ENCODE results near the gene MX2. TPM values are rescaled to one million over a fixed set of nuclear protein-coding genes. Genes with fewer than 3 reads are reported as not detected.

MX2 gene
- total RNA-seq, 1 donor from 2014 or later: 5.0 TPM

DNA sequence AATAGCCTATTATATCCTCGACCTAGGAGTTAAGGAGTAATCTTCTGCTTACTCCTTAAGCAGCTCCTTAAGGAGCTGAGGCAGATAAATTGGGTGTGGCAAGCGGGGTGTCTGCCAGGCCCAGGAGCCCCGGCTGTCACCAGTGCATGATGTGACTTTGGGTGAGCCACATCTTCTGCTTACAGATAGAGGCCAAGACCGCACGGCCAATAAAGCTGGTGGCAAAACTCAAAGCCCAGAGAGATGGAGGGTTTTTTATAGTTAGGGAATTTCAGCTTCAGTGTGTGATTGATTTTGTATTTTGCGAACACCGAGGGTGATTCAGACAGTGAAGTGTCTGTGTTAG is 9.8 kb downstream of the MX2 start:
- peak; percentile 59 for DNase-seq (ENCODE audit: low spot score)
- intact Hi-C loops (cut with DNase I): no loop called here

DNA sequence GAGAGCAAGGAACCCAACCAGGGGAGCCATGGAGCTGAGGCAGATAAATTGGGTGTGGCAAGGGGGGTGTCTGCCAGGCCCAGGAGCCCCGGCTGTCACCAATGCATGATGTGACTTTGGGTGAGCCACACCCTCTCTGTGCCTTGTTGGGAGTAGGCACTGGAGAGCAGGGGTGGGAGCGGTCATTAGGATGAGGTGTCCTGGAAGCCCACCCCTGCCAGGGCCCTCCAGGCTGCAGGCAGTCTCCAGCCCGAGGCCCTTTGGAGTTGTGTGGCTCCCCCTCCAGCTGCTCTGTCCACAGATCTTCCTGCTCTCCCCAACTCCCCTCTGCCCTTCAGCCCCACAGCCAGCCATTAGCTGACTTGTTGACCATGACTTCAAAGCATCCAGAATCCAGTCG is 11.4 kb downstream of the MX2 start:
- no peak for DNase-seq (ENCODE audit: low spot score)
- intact Hi-C loops (cut with DNase I): no loop called here

DNA sequence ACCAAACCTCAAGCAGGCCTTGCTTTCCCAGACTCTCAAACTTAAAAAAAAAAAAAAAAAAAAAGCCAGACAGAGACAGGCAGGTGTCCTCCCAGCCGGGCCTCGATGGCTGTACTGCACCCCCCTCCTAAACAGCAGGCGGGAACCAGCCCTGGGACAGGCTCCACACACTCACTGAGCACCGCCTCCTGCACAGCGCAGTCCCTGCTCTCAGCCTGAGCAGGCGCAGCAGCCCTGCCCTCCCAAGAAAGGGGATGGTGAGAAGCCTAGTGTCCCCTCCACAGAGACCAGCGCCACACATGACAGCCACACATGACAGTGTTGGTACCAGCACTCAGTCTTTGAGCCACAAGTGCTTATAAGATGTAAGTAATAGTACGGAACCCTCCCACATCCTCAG is 11.9 kb downstream of the MX2 start:
- intact Hi-C loops (cut with DNase I): no loop called here
- no peak for DNase-seq (ENCODE audit: low spot score)

DNA sequence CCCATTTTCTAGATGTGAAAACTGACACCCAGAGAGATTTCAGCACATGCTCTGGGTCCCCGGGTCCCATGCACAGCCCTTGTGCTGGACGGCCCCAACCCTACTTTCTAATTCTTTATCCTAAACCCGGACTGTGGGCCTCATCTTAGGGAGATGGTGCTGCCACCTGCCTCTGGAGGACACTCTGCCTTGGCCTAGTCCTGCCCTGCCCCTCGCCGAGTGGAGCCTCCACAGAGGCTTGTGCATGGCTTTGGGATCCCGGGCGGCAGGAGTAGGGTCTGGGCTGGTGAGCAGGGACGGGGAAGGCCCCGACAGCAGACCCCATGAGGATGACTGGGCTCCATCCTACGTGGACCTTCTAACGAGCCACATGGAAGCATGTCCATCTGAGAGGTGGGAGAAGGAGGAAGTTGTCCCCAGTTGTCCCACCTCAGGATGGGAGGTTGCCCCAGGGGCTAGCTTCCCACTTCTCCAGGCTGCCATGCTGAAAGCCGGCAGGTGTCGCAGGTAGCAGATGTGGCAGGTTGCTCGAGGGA is 12.4 kb downstream of the MX2 start:
- intact Hi-C loops (cut with DNase I): no loop called here
- no peak for DNase-seq (ENCODE audit: low spot score)

DNA sequence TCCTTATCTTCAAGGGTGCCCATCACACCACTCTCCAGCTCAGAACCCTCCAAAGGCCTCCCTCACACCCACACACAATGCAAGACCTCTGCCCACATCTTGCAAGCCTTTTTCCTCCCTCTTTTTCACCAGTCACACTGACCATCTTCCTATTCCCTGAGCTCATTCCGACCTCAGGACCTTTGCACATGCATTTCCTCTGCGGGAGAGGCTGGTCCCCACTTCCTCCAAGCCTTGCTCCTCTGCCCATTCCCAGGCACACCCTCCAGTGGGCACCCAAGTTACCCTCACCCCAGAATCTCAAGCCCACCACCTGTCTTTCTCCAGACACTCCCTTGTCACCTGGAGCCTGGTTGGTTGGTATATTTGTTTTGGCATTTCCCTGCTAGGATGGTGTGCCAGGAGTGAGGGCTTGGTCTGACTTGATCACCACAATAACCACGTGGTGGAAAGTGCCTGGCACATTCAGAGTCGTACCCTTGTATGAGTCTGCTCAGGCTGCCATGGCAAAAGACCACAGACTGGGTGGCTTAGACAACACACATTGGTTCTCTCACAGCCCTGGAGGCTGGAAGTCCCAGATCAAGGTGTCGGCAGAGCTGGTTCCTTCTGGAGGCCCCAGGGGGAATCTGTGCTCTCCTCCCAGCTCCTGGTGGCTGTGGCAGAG is 13.2 kb downstream of the MX2 start:
- intact Hi-C loops (cut with DNase I): no loop called here
- no peak for DNase-seq (ENCODE audit: low spot score)

DNA sequence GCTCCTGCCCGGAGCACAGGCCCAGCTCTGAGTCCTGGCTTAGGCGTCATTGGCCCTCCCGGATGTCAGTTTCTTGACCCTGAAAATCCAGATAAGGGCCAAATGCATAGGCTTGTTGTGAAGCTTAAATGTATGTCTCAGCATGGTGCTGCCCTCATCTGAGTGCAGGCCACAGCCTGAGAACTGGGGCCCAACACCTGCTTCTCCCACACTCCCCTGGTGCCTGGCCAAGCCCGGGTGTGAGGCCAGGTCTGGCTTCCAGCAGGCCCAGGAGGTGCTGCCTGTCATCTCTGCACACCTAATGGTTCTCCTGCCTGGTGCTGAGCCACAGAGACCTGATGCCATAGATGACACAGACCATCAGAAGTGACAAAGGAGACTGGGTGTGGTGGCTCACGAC is 14.0 kb downstream of the MX2 start:
- intact Hi-C loops (cut with DNase I): no loop called here
- no peak for DNase-seq (ENCODE audit: low spot score)

DNA sequence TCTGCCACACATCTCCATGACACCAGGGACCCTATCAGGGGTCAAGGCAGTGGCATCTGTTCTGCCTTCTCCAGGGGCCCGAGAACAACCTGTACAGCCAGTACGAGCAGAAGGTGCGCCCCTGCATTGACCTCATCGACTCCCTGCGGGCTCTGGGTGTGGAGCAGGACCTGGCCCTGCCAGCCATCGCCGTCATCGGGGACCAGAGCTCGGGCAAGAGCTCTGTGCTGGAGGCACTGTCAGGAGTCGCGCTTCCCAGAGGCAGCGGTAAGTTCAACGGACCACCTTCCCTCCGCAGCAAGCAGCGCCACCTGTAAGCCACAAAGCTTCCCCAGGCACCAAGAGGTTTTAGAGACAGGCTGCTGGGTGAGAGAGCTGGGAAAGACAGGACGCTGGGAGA is 15.9 kb downstream of the MX2 start:
- intact Hi-C loops (cut with DNase I): no loop called here
- no peak for DNase-seq (ENCODE audit: low spot score)

DNA sequence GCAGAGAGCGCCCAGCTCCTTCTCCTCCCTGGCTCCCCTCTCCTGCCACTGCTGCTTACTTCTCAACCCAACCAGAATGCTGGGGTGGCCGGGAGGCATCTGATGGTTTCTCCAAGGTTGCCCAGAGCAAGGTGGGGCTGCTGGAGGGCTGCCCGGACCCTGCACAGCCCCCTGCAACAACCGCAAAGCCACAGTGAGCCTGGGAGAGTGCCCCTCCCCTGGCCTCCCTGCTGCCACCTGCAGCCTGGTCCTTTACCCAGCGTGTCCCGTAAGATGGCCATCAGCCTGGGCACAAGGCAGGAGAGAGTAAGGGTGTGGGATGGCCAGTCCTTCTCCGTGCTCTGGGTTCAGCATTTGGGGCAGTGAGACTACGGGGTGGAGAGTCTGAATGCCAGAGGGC is 17.0 kb downstream of the MX2 start:
- intact Hi-C loops (cut with DNase I): no loop called here
- DNase-seq (ENCODE audit: low spot score): no peak

DNA sequence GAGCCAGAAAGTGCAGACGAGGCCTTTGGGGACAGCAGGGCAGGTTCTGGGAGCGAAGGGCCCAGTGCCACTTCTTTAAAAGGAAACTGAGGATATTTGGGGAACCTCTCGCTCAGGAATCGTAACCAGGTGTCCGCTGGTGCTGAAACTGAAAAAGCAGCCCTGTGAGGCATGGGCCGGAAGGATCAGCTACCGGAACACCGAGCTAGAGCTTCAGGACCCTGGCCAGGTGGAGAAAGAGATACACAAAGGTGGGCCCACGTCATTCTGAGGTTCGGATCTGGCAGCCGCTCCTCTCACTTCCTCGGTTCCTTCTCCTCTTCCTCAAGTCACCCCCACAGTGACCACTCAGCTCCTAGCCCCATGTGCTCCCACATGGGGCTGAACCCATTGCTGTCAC is 18.1 kb downstream of the MX2 start:
- intact Hi-C loops (cut with DNase I): no loop called here
- no peak for DNase-seq (ENCODE audit: low spot score)

DNA sequence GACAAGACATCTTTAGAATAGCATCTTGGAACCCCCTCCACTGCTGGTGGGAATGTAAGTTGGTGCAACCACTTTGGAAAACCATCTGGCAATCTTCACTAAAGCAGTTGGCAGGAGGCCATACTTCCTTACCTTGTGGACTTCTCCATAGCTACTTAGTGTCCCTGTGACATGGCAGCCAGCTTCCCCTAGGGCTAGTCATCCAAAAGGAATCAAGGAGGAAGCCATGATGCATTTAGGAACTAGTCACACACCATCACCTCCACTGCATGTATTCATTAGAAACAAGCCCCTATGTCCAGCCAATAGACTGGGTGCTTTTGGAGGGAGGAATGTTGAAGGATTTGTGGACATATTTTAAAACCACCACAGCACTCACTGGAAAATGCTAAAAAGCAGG is 19.9 kb downstream of the MX2 start:
- DNase-seq (ENCODE audit: low spot score): no peak
- intact Hi-C loops (cut with DNase I): no loop called here

DNA sequence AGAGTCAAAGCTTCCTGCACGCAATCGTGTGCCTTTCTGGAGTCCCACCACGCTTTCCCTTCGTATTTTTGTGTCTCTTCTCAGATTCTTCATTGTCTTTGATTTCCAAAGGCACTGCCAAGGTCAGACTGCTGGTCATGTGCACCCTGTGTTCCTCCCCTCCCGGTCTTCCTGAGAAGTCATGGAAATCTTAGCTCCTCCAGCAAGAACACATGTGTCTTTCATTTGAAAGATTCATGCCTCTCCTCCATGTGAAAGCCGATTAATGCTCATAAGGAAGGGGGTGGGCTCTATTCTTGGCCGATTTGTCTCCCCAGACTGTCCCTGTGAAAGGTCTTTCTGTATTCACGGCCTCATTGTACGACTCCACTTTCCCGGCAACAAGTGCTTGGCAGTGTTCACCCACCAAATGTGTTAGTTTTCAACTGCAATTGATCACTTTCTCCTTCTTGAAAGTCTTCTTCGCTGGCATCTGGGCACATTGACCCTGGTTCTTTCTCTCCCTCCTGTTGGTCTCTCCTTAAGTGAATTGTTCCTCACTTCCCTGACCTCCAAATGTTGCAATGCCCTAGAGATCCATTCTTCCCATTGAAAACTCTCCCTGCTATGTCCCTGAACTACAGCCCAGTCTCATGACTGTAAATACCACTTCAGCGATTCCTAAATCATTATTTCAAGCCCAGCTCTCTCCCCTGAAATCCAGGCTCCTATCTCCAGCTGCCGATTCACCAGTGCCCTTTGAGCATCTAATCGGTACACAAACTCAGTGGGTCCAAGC is 25.4 kb downstream of the MX2 start:
- no peak for DNase-seq (ENCODE audit: low spot score)
- intact Hi-C loops (cut with DNase I): no loop called here

DNA sequence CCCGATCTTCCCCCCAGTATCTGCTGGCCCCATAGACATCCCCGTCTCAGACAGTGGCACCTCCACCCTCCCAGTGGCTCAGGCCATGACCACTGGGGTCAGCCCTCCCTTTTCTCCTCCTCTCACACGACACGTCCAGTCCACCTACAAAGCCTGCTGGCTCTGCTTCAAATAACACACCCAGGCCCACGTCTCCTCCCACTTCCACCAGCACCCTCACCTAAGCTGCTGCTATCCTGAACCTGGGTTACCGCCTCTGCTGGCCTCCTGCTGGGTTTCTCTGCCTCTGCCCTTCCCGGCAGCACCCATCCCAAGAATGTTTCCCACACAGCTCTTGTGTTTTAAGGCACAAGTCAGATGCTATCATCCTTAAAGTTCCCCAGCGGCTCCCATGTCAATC is 26.0 kb downstream of the MX2 start:
- intact Hi-C loops (cut with DNase I): no loop called here
- no peak for DNase-seq (ENCODE audit: low spot score)

DNA sequence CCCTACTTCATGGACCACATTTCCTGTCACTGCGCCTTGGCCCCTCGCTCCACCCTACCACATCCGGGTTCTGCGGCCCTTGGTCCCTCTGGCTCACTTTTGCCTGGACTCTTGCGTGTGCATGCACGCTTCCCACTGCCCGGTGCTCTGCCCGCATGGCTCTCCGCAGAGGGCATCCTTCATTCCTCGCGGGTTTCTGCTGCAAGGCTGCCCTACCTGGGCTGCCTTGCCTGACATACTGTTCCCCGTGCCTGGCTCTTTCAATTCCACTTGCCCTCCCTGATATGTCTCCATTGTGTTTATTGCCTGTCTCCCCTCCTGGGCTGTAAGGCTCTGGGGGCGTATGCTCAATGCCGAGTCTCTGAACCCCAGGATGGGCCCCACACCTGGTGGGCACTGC is 26.4 kb downstream of the MX2 start:
- intact Hi-C loops (cut with DNase I): no loop called here
- DNase-seq (ENCODE audit: low spot score): no peak

DNA sequence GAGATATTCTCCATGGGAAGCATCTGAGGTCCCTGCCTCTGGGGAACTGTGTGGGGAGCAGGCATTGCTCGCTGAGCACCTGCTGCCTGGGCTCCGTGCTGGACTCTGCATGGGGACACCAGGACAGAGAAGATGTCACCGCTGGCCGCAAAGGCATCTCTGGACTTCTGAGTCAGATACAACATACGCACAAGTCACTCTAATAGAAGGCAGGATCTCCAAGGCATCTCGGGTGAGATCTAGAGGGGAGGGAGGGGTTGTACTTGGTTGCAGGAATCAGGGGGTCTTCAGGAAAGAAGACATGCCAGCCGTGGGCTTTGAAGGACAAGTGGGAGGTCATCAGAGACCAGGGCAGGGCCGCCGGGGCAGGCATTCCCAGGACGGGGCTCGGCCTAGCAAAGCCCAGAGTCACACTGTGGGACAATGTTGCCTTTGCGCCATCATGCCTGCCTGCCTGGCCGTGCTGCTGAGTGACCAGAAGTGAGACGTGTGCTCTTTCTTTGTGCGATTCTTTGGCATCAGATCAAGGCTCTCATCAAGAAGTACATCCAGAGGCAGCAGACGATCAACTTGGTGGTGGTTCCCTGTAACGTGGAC is 28.3 kb downstream of the MX2 start:
- DNase-seq (ENCODE audit: low spot score): no peak
- intact Hi-C loops (cut with DNase I): no loop called here

DNA sequence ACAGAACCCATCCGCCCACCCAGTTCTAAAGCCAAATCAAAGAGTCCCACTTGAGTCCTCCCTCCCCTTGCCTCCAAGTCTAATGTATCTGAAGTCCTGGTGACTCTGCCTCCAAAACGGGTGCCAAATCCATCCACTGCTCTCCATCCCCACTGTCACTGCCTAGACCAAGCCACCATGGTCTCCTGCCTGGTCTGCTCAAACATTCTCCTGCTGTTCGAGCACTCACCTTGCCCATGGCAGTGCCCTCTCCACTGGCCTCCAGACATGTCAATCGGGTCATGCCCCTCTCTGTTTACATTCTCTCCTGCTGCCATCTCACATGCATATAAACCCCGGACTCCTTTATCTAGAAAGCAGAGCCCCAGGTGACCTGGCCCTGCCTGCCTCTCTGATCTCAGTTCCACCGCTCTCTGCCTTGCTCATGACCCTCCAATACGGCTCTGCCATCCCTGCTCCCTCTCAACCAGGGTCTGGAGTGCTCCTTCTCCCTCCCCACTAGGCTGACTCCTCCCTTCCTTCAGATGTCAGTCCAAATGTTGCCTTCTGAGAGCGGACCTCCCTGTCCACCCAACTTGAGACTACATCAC is 32.1 kb downstream of the MX2 start:
- DNase-seq (ENCODE audit: low spot score): no peak
- intact Hi-C loops (cut with DNase I): no loop called here

DNA sequence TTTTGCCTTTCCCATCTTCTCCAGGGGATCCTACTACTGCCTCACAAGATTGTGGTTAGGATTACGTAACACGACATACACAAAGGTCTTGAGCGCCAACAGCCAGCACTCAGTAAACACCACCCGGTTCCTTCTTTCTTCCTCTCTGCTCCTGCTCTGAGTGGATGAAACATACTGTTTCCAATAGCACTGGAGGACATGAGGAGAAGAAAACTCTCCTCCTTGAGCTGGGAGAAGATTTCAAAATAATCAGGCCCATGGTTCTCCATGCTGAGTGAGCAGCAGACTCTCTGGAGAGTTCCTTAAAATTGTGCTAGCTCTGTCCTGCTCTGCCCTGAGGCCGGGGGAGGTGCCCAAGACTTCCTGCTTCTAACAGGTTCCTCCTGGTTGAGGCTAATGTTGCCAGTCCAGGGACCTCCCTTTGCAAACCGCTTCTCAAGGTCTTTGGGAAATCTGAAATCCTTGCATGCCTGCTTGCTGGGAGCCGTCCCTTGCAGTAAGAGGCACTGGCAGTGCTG is 34.8 kb downstream of the MX2 start:
- DNase-seq (ENCODE audit: low spot score): peak; percentile 88
- intact Hi-C loops (cut with DNase I): no loop called here

DNA sequence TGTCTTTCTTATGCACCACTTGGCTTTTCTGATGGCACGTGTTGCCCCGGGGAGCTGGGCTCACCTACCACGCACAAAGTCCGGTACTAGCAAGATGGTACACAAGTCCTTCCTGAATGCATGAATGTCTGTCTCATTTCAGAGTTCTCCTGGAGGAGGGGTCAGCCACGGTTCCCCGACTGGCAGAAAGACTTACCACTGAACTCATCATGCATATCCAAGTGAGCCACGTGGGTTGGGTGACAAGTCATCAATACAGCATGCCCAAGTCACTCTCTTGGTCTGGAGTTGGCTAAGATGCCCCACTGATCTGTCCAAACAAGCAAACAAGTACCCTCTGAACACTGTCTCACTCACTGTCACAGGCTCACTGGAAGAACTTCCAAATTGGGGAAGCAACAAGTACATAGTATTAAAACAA is 35.7 kb downstream of the MX2 start:
- intact Hi-C loops (cut with DNase I): no loop called here
- DNase-seq (ENCODE audit: low spot score): no peak

DNA sequence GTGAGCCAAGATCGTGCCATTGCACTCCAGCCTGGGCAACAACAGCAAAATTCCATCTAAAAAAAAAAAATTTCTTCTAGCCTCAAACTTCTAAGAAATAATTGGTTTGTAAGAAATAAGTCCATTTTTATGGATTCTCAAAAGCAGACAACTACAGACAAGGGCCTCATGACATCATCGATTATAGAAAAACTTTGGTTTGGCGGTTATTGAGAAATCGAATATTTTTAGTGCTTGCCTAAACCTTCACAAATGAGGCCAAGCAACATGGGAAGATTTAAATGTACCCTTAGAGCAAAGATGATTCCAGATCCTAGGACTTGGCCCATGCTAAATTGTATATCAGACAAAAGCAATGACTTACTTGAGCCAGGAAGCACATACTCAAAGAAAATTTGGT is 36.4 kb downstream of the MX2 start:
- DNase-seq (ENCODE audit: low spot score): no peak
- intact Hi-C loops (cut with DNase I): no loop called here

DNA sequence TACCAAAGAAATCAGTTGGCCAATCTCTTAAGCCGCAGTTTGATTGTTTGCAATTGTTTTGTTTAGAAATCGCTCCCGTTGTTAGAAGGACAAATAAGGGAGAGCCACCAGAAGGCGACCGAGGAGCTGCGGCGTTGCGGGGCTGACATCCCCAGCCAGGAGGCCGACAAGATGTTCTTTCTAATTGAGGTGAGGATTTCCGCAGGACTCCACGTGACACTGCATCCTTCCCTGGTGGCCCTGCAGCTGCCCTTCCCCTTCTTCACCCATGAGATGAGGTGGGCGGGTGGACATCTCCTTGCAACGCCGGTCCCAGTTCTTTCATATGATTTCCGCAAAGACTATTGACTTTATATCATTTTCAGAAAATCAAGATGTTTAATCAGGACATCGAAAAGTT is 37.0 kb downstream of the MX2 start:
- intact Hi-C loops (cut with DNase I): no loop called here
- no peak for DNase-seq (ENCODE audit: low spot score)

DNA sequence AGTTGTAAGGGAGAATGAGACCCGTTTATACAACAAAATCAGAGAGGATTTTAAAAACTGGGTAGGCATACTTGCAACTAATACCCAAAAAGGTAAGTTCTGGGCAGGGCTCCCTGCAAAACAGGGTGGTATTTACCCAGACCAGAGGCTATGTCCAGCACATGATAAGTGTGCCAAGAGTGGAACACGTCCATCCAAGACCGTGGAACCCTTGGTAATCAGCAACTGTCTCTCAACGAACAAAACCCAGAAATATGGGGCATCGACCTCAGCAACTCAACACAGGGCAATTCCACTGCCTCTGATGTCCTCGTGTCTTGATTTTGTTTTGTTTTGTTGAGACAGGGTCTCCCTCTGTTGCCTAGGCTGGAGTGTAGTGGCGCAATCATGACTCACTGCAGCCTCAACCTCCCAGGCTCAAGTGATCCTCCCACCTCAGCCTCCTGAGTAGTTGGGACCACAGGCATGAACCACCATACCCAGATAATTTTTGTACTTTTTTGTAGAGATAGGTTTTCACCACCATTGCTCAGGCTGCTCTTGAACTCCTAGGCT is 37.5 kb downstream of the MX2 start:
- intact Hi-C loops (cut with DNase I): no loop called here
- DNase-seq (ENCODE audit: low spot score): no peak

Data from cardiac septum (tissue), 1 donor.